OCI-LY3 (cell line): ENCODE data around the gene ST8SIA2.

ENCODE experiments used
- H2AFZ ChIP-seq: fragments of 200-600, 300-600 bp; shearing (Covaris generic); 2 replicates; pipeline ENCODE4 v1.6.0; 2014; ENCODE audit warnings: antibody characterized with exemption, low read depth, low read length
- H3K27ac ChIP-seq: fragments of 200-600, 300-600 bp; sonication (generic); 2 replicates; pipeline ENCODE4 v1.5.1; 2014; ENCODE audit warnings: mild to moderate bottlenecking, low read length, moderate library complexity, mixed read lengths
- H3K27me3 ChIP-seq: fragments of 200-600, 300-600 bp; sonication (generic); 2 replicates; pipeline ENCODE4 v1.6.1; 2014; ENCODE audit warnings: low read depth, low read length, mixed read lengths
- H3K36me3 ChIP-seq: fragments of 200-600, 300-600 bp; sonication (generic); replicated peaks from 2 replicates; pipeline ENCODE3; 2014; ENCODE audit warnings: low read depth, low read length, mixed read lengths
- H3K4me1 ChIP-seq: fragments of 300-600, 200-600 bp; sonication (generic); 2 replicates; pipeline ENCODE4 v1.6.1; 2014; ENCODE audit warnings: low read length, mixed read lengths
- H3K4me2 ChIP-seq: fragments of 200-600, 300-600 bp; sonication (generic); 2 replicates; pipeline ENCODE4 v1.6.1; 2014; ENCODE audit warnings: low read length, mixed read lengths
- H3K4me3 ChIP-seq: fragments of 300-600, 200-600 bp; sonication (generic); 2 replicates; pipeline ENCODE4 v1.5.1; 2014; ENCODE audit warnings: antibody characterized with exemption, mild to moderate bottlenecking, low read length, moderate library complexity
- H3K79me2 ChIP-seq: fragments of 300-600, 200-600 bp; shearing (Covaris generic); 2 replicates; pipeline ENCODE4 v1.6.1; 2014; ENCODE audit warnings: mild to moderate bottlenecking, low read length, mixed read lengths
- H3K9ac ChIP-seq: fragments of 300-600, 200-600 bp; shearing (Covaris generic); 2 replicates; pipeline ENCODE4 v1.6.0; 2014; ENCODE audit warnings: mild to moderate bottlenecking, low read length, moderate library complexity
- H3K9me3 ChIP-seq: fragments of 200-600, 300-600 bp; shearing (Covaris generic); 2 replicates; pipeline ENCODE4 v1.6.1; 2014; ENCODE audit warnings: low read length, mixed read lengths; ENCODE audit not compliant: insufficient read depth
- H4K20me1 ChIP-seq: fragments of 200-600, 300-600 bp; sonication (generic); 2 replicates; pipeline ENCODE4 v1.6.1; 2016; ENCODE audit warnings: low read length, mixed read lengths; ENCODE audit not compliant: insufficient read depth
- EZH2phosphoT487 ChIP-seq: fragments of 200-600 bp; shearing (Covaris generic); IDR thresholded peaks from 2 replicates; pipeline ENCODE4 v1.6.1; 2018; ENCODE audit warnings: antibody characterized with exemption, mixed run types, low read depth
- TF ChIP-seq, protein P1 (sequence below): fragments of 200-600, 300-600 bp; sonication (generic); IDR thresholded peaks from 2 replicates; pipeline ENCODE4 v1.5.1; 2014; ENCODE audit warnings: antibody characterized with exemption, low read length, low read depth

ST8SIA2 gene

DNA sequence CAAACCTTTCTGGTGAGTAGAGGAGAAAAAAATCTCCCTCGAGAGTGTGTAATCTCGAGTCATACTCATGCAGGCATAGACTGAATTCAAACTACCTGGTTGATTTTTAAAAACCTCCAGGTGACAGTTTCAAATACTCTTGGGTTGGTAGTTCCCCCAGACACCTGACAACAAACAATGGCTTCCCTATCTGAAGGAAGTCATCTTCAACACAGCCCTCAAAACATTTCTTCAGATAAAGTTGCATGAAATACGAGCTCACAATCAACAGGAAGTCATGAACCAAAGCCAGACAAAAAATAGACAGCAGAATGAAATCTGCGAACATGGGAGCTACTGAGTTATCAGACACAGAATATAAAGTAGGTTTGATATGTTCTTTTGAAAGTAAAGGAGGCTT is 112.8 kb downstream of the ST8SIA2 start:
- Histone ChIP-seq H3K9me3 (no peaks in the 10 kb centered on the region), H3K4me3 (no peak overlapping the region), H3K4me2 (no peak overlapping the region), H3K27ac (no peak overlapping the region), H3K9ac (no peak overlapping the region), H2AFZ (no peak overlapping the region), H3K4me1 (no peaks in the 10 kb centered on the region), H3K27me3 (peaks cover 30% of the 10 kb centered on the region), H3K36me3 (no peaks in the 10 kb centered on the region), H3K79me2 (no peaks in the 10 kb centered on the region), H4K20me1 (no peaks in the 10 kb centered on the region)
- TF ChIP-seq, protein P1, sequence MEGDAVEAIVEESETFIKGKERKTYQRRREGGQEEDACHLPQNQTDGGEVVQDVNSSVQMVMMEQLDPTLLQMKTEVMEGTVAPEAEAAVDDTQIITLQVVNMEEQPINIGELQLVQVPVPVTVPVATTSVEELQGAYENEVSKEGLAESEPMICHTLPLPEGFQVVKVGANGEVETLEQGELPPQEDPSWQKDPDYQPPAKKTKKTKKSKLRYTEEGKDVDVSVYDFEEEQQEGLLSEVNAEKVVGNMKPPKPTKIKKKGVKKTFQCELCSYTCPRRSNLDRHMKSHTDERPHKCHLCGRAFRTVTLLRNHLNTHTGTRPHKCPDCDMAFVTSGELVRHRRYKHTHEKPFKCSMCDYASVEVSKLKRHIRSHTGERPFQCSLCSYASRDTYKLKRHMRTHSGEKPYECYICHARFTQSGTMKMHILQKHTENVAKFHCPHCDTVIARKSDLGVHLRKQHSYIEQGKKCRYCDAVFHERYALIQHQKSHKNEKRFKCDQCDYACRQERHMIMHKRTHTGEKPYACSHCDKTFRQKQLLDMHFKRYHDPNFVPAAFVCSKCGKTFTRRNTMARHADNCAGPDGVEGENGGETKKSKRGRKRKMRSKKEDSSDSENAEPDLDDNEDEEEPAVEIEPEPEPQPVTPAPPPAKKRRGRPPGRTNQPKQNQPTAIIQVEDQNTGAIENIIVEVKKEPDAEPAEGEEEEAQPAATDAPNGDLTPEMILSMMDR = no peak
- no peak for TF ChIP-seq EZH2phosphoT487

DNA sequence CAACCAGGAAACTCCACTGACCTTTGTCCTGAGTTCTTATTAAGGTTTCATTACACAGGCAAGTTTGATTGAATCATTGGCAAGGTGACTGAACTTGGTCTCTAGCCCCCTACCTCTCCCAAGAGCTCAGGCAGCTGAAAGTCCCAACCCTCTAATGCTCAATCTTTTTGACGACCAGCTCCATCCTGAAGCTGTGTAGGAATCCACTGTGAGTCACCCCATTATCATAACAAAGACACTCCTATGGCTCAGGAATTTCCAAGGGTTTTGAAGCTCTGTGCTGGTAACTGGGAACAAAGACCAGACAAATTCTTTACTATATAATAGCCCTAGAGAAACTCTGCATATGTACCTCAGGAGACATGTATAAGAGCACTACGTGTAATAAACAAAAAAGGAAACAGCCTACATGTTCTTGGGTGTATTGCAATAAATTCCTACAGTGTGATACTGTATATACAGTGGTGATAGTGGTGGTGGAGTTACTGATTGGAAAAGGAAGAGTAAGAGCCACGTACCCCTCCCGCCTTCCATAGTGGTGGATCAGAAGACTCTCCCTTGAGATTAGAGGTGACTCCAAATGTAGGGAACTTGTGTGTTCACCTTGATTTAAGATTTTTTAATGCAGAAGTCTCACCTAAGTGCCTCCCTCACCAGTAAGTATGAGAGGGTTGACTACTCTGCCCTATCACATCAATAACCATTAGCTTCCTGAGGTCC is 116.6 kb downstream of the ST8SIA2 start:
- Histone ChIP-seq H3K9me3 (no peaks in the 10 kb centered on the region), H3K79me2 (no peaks in the 10 kb centered on the region), H3K27me3 (no peaks in the 10 kb centered on the region), H3K36me3 (no peaks in the 10 kb centered on the region), H2AFZ (no peak overlapping the region), H3K4me2 (no peak overlapping the region), H3K9ac (no peak overlapping the region), H3K4me1 (no peaks in the 10 kb centered on the region), H3K4me3 (no peak overlapping the region), H3K27ac (no peak overlapping the region), H4K20me1 (no peaks in the 10 kb centered on the region)
- no peak for TF ChIP-seq EZH2phosphoT487
- TF ChIP-seq, protein P1 = no peak
